T47D (cell line): ENCODE measurements around the gene DYNC2LI1.

Experiments used
- DNase-seq, 2 experiments: peaks; one replicate each; pipeline versions ENCODE4 v3.0.0 to v3.0.0-alpha.2; 2011 to 2012; ENCODE audit warnings: low read depth in 1 of 2, low spot score in 1 of 2
- JUND ChIP-seq: IDR thresholded peaks from 2 replicates; pipeline ENCODE4 v1.6.1; 2012; ENCODE audit warnings: low read depth
- in situ Hi-C: cut with HindIII; loops from 2 replicates; pipeline ENCODE4 v1.10.0; 2016; ENCODE audit warnings: low sequenced_read_pairs, low pct_unique_long_range_greater_than_20kb

Gene DYNC2LI1

GRCh38 chr2:43831543-43832294 is 57.9 kb downstream of the DYNC2LI1 start:
- no peak for DNase-seq
- in situ Hi-C loops, result no loop called here
- no peak for TF ChIP-seq JUND

- in situ Hi-C loops, result no loop called here
- TF ChIP-seq JUND, result no peak
- DNase-seq, result peak in 1 of 2 experiments; percentile 33
Observed at GRCh38 chr2:43832457-43832856, 58.6 kb downstream of the DYNC2LI1 start.

- in situ Hi-C loops, result no loop called here
- TF ChIP-seq JUND, result no peak
- DNase-seq, result no peak
Observed at GRCh38 chr2:43837033-43837432, 63.2 kb downstream of the DYNC2LI1 start.

- DNase-seq, result no peak
- in situ Hi-C loops, result no loop called here
- no peak for TF ChIP-seq JUND
Observed at GRCh38 chr2:43837831-43838559, 64.2 kb downstream of the DYNC2LI1 start.

- in situ Hi-C loops, result no loop called here
- TF ChIP-seq JUND, result no peak
- DNase-seq, result no peak
Observed at GRCh38 chr2:43838560-43839267, 64.9 kb downstream of the DYNC2LI1 start, which contains the start of the genes ABCG5 and ABCG8. Gene ABCG5, minus strand, starts transcription at chr2:43838839. Its CDS starts 160 bp downstream, at chr2:43838679. Gene ABCG8, plus strand, starts transcription at chr2:43838971. Its CDS starts 83 bp downstream, at chr2:43839054.

- in situ Hi-C loops, result no loop called here
- TF ChIP-seq JUND, result no peak
- DNase-seq, result no peak
Observed at GRCh38 chr2:43839776-43840564, 66.1 kb downstream of the DYNC2LI1 start.

- DNase-seq, result peak in 1 of 2 experiments; percentile 9
- in situ Hi-C loops, result no loop called here
- no peak for TF ChIP-seq JUND
Observed at GRCh38 chr2:43840965-43841364, 67.1 kb downstream of the DYNC2LI1 start.

GRCh38 chr2:43841949-43842865 is 68.4 kb downstream of the DYNC2LI1 start:
- no peak for DNase-seq
- in situ Hi-C loops, result no loop called here
- TF ChIP-seq JUND, result no peak

- in situ Hi-C loops, result no loop called here
Observed at GRCh38 chr2:43842866-43843226, 69.0 kb downstream of the DYNC2LI1 start.

GRCh38 chr2:43845181-43845580 is 71.3 kb downstream of the DYNC2LI1 start:
- in situ Hi-C loops, result no loop called here
- TF ChIP-seq JUND, result no peak
- DNase-seq, result no peak

More at GRCh38 chr2:43842866-43843226, 69.0 kb downstream of the DYNC2LI1 start:
- no peak for TF ChIP-seq JUND
- DNase-seq, result no peak

GRCh38 chr2:43846140-43846793 is 72.4 kb downstream of the DYNC2LI1 start:
- no peak for TF ChIP-seq JUND
- DNase-seq, result no peak
- in situ Hi-C loops, result no loop called here
